HK-2 (cell line): ENCODE data around the gene SH3RF2.
"Not testable (repeated sequence)": the region's sequence is repeated elsewhere in the genome, so short reads cannot be mapped to it uniquely, and the experiment has no call there.

Experiments
- DNase-seq: peaks from one replicate; pipeline ENCODE4 v3.0.0-alpha.2; 2018; ENCODE audit not compliant: unreplicated experiment

SH3RF2 gene

GRCh38 chr5:145951071-145951470 is 14.7 kb downstream of the SH3RF2 start:
- DNase-seq = no peak

GRCh38 chr5:145953202-145953601 is 16.8 kb downstream of the SH3RF2 start:
- DNase-seq = no peak

- not testable (repeated sequence) for DNase-seq
Observed at GRCh38 chr5:145954140-145954539, 17.8 kb downstream of the SH3RF2 start.

GRCh38 chr5:145957388-145957787 is 21.0 kb downstream of the SH3RF2 start:
- DNase-seq = no peak

GRCh38 chr5:145958436-145958835 is 22.1 kb downstream of the SH3RF2 start:
- DNase-seq = no peak

GRCh38 chr5:145960166-145960565 is 23.8 kb downstream of the SH3RF2 start:
- DNase-seq = no peak

GRCh38 chr5:145960848-145961600 is 24.6 kb downstream of the SH3RF2 start:
- no peak for DNase-seq

- no peak for DNase-seq
Observed at GRCh38 chr5:145962001-145962400, 25.6 kb downstream of the SH3RF2 start.

- not testable (repeated sequence) for DNase-seq
Observed at GRCh38 chr5:145964008-145964407, 27.6 kb downstream of the SH3RF2 start.

GRCh38 chr5:145965804-145966203 is 29.4 kb downstream of the SH3RF2 start:
- no peak for DNase-seq

- DNase-seq = no peak
Observed at GRCh38 chr5:145967296-145967695, 30.9 kb downstream of the SH3RF2 start.

GRCh38 chr5:145968970-145969713 is 32.8 kb downstream of the SH3RF2 start:
- no peak for DNase-seq

- DNase-seq = no peak
Observed at GRCh38 chr5:145969714-145970092, 33.3 kb downstream of the SH3RF2 start.

GRCh38 chr5:145971108-145971507 is 34.7 kb downstream of the SH3RF2 start:
- DNase-seq = no peak

GRCh38 chr5:145971701-145972100 is 35.3 kb downstream of the SH3RF2 start:
- no peak for DNase-seq

- no peak for DNase-seq
Observed at GRCh38 chr5:145975001-145975360, 38.6 kb downstream of the SH3RF2 start.

GRCh38 chr5:145975361-145976066 is 39.1 kb downstream of the SH3RF2 start:
- peak; percentile 72 for DNase-seq

GRCh38 chr5:145976431-145977155 is 40.2 kb downstream of the SH3RF2 start:
- DNase-seq = peak; percentile 32

- DNase-seq = no peak
Observed at GRCh38 chr5:145978171-145978570, 41.8 kb downstream of the SH3RF2 start.

- DNase-seq = no peak
Observed at GRCh38 chr5:145978708-145979107, 42.3 kb downstream of the SH3RF2 start.

- DNase-seq = no peak
Observed at GRCh38 chr5:145979270-145980223, 43.2 kb downstream of the SH3RF2 start.
